Thyroid gland (tissue), 4 donors: ENCODE data around the gene SYPL2. TPM values are rescaled to one million over a fixed set of nuclear protein-coding genes. Genes with fewer than 3 reads are reported as not detected.
A peak's percentile ranks its signal among the peaks of the same experiment; 100 is the strongest.

Source experiments
- DNase-seq, 2 donors: peaks; one replicate each; pipeline ENCODE4 v3.0.0-alpha.2; 2019
- H3K27ac ChIP-seq, 3 donors: fragments of 200-600 bp; sonication (generic); 1 replicate in 2 of 3; 2 replicates in 1 of 3; pipeline ENCODE4 v1.5.1; 2016 to 2019; ENCODE audit warnings: mild to moderate bottlenecking in 1 of 3, moderate library complexity in 1 of 3
- H3K27me3 ChIP-seq: fragments of 200-600 bp; sonication (generic); one replicate; pipeline ENCODE4 v1.5.1; 2019
- H3K36me3 ChIP-seq, 2 donors: fragments of 200-600 bp; sonication (generic); one replicate each; pipeline ENCODE4 v1.5.1; 2016 to 2019
- H3K4me1 ChIP-seq, 2 donors: fragments of 200-600 bp; sonication (generic); one replicate each; pipeline ENCODE4 v1.5.1; 2017 to 2019
- H3K4me3 ChIP-seq, 3 donors: fragments of 200-600 bp; sonication (generic); replicated peaks in 1 of 3; 1 replicate in 2 of 3; 2 replicates in 1 of 3; pipeline ENCODE4 v1.5.1; 2016; ENCODE audit warnings: mild to moderate bottlenecking in 1 of 3
- H3K9me3 ChIP-seq: fragments of 200-600 bp; sonication (generic); one replicate; pipeline ENCODE4 v1.5.1; 2017
- CTCF ChIP-seq, 6 experiments: fragments of 200-600 bp in 3 of 6; fragments of 450-650 bp in 3 of 6; sonication (generic) in 3 of 6; IDR thresholded peaks; one replicate each; pipeline ENCODE4 v1.5.1; 2016 to 2019; ENCODE audit warnings: antibody characterized with exemption in 6 of 6, mild to moderate bottlenecking in 2 of 6, inconsistent platforms in 1 of 6, moderate library complexity in 1 of 6
- POLR2A ChIP-seq, 2 donors: fragments of 450-650 bp; IDR thresholded peaks; one replicate each; pipeline ENCODE4 v1.6.1; 2017; ENCODE audit warnings: antibody characterized with exemption in 2 of 2, mild to moderate bottlenecking in 2 of 2, moderate library complexity in 1 of 2
- WGBS, 2 donors: methylation state at CpG; one replicate each; pipeline ENCODE4 v1.1.5; 2017; 5-methylcytosine and 5-hydroxymethylcytosine counted together
- intact Hi-C: fragments of 100-400 bp; cut with DNase I; formaldehyde crosslinking; loops from one replicate; pipeline ENCODE4 v1.15.1; 2023
- total RNA-seq, 4 donors: library from RNA; depleted of rRNA; stranded (reverse); fragments of >200 nt; gene quantifications; one replicate each; pipeline ENCODE4 v1.2.3, GENCODE V29; 2016

SYPL2 gene
- total RNA-seq, 4 donors from 2014 or later = 7.9 to 12.4 (median 9.1) TPM

GRCh38 chr1:109529881-109530456 is 63.6 kb downstream of the SYPL2 start:
- H3K36me3 ChIP-seq = no peaks in the 10 kb centered on the region
- peaks cover 4 to 6% of the 10 kb centered on the region in 2 donors for H3K4me1 ChIP-seq
- WGBS, 2 donors = 42 to 62% methylated on average over 7 to 8 of the region's 8 CpGs
- no peak overlapping the region for H3K27ac ChIP-seq
- intact Hi-C loops = loop anchor here (2.0 to 10.0 kb wide), 3 partner anchors 37 to 265 kb away; partner anchors contain the start of gene PSMA5
- no peaks in the 10 kb centered on the region for H3K9me3 ChIP-seq
- no peak for DNase-seq
- no peaks in the 10 kb centered on the region for H3K27me3 ChIP-seq
- TF ChIP-seq POLR2A (IDR thresholded peaks at IDR 0.05) = no peak
- no peak overlapping the region for H3K4me3 ChIP-seq

GRCh38 chr1:109530457-109531087 is 64.2 kb downstream of the SYPL2 start:
- no peak overlapping the region for H3K27ac ChIP-seq

GRCh38 chr1:109531380-109531779 is 65.0 kb downstream of the SYPL2 start:
- DNase-seq = no peak
- no peak overlapping the region for H3K27ac ChIP-seq
- peaks cover 4 to 6% of the 10 kb centered on the region in 2 donors for H3K4me1 ChIP-seq
- no peak overlapping the region for H3K4me3 ChIP-seq
- TF ChIP-seq CTCF (IDR thresholded peaks at IDR 0.05) (no peak), POLR2A (IDR thresholded peaks at IDR 0.05) (no peak)
- H3K27me3 ChIP-seq = no peaks in the 10 kb centered on the region
- no peaks in the 10 kb centered on the region for H3K36me3 ChIP-seq
- intact Hi-C loops = loop anchor here (2.0 to 10.0 kb wide), 3 partner anchors 39 to 267 kb away; partner anchors contain the start of gene PSMA5
- WGBS, 2 donors = 77 to 88% methylated on average over 4 of the region's 4 CpGs
- no peaks in the 10 kb centered on the region for H3K9me3 ChIP-seq

More at GRCh38 chr1:109530457-109531087, 64.2 kb downstream of the SYPL2 start:
- no peak for TF ChIP-seq CTCF (IDR thresholded peaks at IDR 0.05)
- TF ChIP-seq POLR2A (IDR thresholded peaks at IDR 0.05) = no peak
- H3K36me3 ChIP-seq = no peaks in the 10 kb centered on the region
- 65 to 68% methylated on average over 10 to 13 of the region's 13 CpGs for WGBS, 2 donors
- peaks cover 4 to 6% of the 10 kb centered on the region in 2 donors for H3K4me1 ChIP-seq
- H3K27me3 ChIP-seq = no peaks in the 10 kb centered on the region
- H3K4me3 ChIP-seq = no peak overlapping the region
- peak; percentile 38 to 58 for DNase-seq
- H3K9me3 ChIP-seq = no peaks in the 10 kb centered on the region
- intact Hi-C loops = loop anchor here (2.0 to 10.0 kb wide), 3 partner anchors 38 to 266 kb away; partner anchors contain the start of gene PSMA5

Other genes starting within 250 kb of the SYPL2 start
- 10 to 100 TPM; 23.5 to 54.9 (median 47.6) TPM for gene CELSR2, start 217.0 kb upstream of the SYPL2 start, total RNA-seq
- gene PSRC1, start 183.4 kb upstream of the SYPL2 start, total RNA-seq = 1 to 10 TPM; 1.0 to 4.0 (median 2.2) TPM
- not detected for gene MYBPHL, start 159.5 kb upstream of the SYPL2 start, total RNA-seq
- gene SORT1, start 68.6 kb upstream of the SYPL2 start, total RNA-seq = 100 to 1,000 TPM in 3 of 4 donors, 10 to 100 TPM in 1; 65.7 to 152 (median 137) TPM
- 10 to 100 TPM; 25.1 to 35.7 (median 28.0) TPM for gene PSMA5, start 40.1 kb upstream of the SYPL2 start, total RNA-seq
- 10 to 100 TPM in 1 of 4 donors, 1 to 10 TPM in 3; 5.8 to 11.7 (median 8.4) TPM for gene ATXN7L2, start 17.4 kb downstream of the SYPL2 start, total RNA-seq
- 10 to 100 TPM in 3 of 4 donors, 1 to 10 TPM in 1; 8.1 to 16.0 (median 12.2) TPM for gene CYB561D1, start 27.5 kb downstream of the SYPL2 start, total RNA-seq
- gene AMIGO1, start 43.2 kb downstream of the SYPL2 start, total RNA-seq = 10 to 100 TPM; 13.5 to 14.0 (median 13.8) TPM
- 1 to 10 TPM in 2 of 4 donors, under 1 TPM in 2; 0.11 to 3.8 (median 1.1) TPM for gene GPR61, start 73.3 kb downstream of the SYPL2 start, total RNA-seq
- 1 to 10 TPM; 5.1 to 7.2 (median 6.0) TPM for gene GNAI3, start 82.1 kb downstream of the SYPL2 start, total RNA-seq
- gene GNAT2, start 153.1 kb downstream of the SYPL2 start, total RNA-seq = not detected
- 10 to 100 TPM; 31.2 to 74.8 (median 46.8) TPM for gene AMPD2, start 153.3 kb downstream of the SYPL2 start, total RNA-seq
- gene GSTM4, start 189.6 kb downstream of the SYPL2 start, total RNA-seq = 10 to 100 TPM; 30.8 to 68.8 (median 43.7) TPM
- 10 to 100 TPM; 37.1 to 73.6 (median 62.3) TPM for gene GSTM2, start 201.5 kb downstream of the SYPL2 start, total RNA-seq
- 10 to 100 TPM in 1 of 4 donors, not detected in 3; 23.4 TPM for gene GSTM1, start 221.3 kb downstream of the SYPL2 start, total RNA-seq
- 1 to 10 TPM; 2.8 to 5.4 (median 3.0) TPM for gene GSTM5, start 245.7 kb downstream of the SYPL2 start, total RNA-seq